Measurements from ENCODE around the gene AMFR. TPM values are rescaled to one million over a fixed set of nuclear protein-coding genes. Genes with fewer than 3 reads are reported as not detected.

AMFR gene
- total RNA-seq, 1 experiment from 2014 or later = 66.3 TPM

DNA sequence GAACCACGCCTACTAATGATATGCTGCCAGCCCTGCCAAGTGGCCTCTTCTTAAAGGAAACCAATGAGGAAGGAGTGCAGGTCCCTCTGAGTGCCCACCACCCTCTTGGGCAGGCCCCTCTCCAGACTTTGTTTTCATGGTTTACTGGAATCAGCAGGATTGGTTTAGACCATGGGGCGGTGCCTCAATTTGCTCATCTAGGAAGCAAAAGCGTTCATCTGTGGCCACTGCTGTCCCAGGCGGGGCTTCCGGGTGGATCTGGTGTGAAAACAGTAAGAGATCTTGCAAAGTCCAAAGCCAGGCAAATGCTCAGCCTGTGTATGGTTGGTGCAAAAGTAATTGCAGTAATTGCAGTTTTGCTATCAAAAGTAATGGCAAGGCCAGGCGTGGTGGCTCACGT, 71.3 kb downstream of the AMFR start:
- BruUV-seq (replicated peaks) = no TSS peak
- Histone ChIP-seq H3K27me3 (ENCODE audit: insufficient read depth, low read length) (no peaks in the 10 kb centered on the region), H3K9me2 (ENCODE audit: insufficient read depth) (no peaks in the 10 kb centered on the region), H3K4me1 (ENCODE audit: control insufficient read depth in 1 of 2, insufficient read depth in 2 of 2, low read length in 2 of 2) (peaks cover 13 to 16% of the 10 kb centered on the region in 2 experiments; a peak in 3 of 4 replicates), H4K20me1 (ENCODE audit: insufficient read depth) (no peaks in the 10 kb centered on the region), H3K79me2 (ENCODE audit: insufficient read depth, low read length) (no peaks in the 10 kb centered on the region), H3K9me3 (ENCODE audit: control insufficient read depth in 1 of 2, insufficient read depth in 1 of 2, low read depth in 1 of 2, low read length in 2 of 2) (no peaks in the 10 kb centered on the region), H3K27ac (ENCODE audit: low read depth, low read length) (no peak overlapping the region), H2AFZ (ENCODE audit: low read depth, low read length, poor library complexity, severe bottlenecking) (no peak overlapping the region), H3K9ac (ENCODE audit: low read length) (no peak overlapping the region), H3K4me3 (replicated peaks in 1 of 2; ENCODE audit: low read depth in 1 of 2, low read length in 2 of 2) (no peak overlapping the region), H3K4me2 (ENCODE audit: low read length) (no peak overlapping the region), H3K36me3 (ENCODE audit: control insufficient read depth in 1 of 2, insufficient read depth in 2 of 2, low read length in 2 of 2) (no peaks in the 10 kb centered on the region)
- DNase-seq (ENCODE audit: low read depth, low spot score) = no peak
- ChIA-PET RAD21 (ENCODE audit: low non-redundant PET in 1 of 2, low total read pairs in 2 of 2, uncharacterized antibody in 2 of 2, unreplicated experiment in 2 of 2) (no interaction called here), CTCF (no interaction called here), POLR2A (no interaction called here)
- intact Hi-C loops (cut with micrococcal nuclease) = no loop called here
- ATAC-seq = no peak
- no peak for TF ChIP-seq TCF7L2 (IDR thresholded peaks at IDR 0.05; ENCODE audit: borderline replicate concordance, extremely low read depth, insufficient read depth, insufficient read length)
- no peak for TF ChIP-seq POLR2AphosphoS5 (IDR thresholded peaks at IDR 0.05; ENCODE audit: low read depth, low read length)
- TF ChIP-seq ATF3 (IDR thresholded peaks at IDR 0.05) = no peak
- TF ChIP-seq YY1 (IDR thresholded peaks at IDR 0.05; ENCODE audit: extremely low read depth, insufficient replicate concordance, low read depth, low read length) = no peak
- TF ChIP-seq EGR1 (IDR thresholded peaks at IDR 0.05; ENCODE audit: low read depth) = no peak
- no peak for TF ChIP-seq EZH2phosphoT487 (IDR thresholded peaks at IDR 0.05; ENCODE audit: borderline replicate concordance)
- no peak for TF ChIP-seq MAX (IDR thresholded peaks at IDR 0.05)
- TF ChIP-seq SRF (IDR thresholded peaks at IDR 0.05; ENCODE audit: low read depth) = no peak
- TF ChIP-seq REST (IDR thresholded peaks at IDR 0.05; ENCODE audit: low read depth) = no peak
- no peak for TF ChIP-seq CBX3 (IDR thresholded peaks at IDR 0.05; ENCODE audit: low read depth)
- no peak for TF ChIP-seq SP1 (IDR thresholded peaks at IDR 0.05; ENCODE audit: low read depth)
- TF ChIP-seq SIN3A (IDR thresholded peaks at IDR 0.05; ENCODE audit: low read depth) = no peak
- no peak for TF ChIP-seq JUND (IDR thresholded peaks at IDR 0.05)
- TF ChIP-seq ZNF274 (IDR thresholded peaks at IDR 0.05; ENCODE audit: low read depth, low read length) = no peak

Measured in HCT116 (cell line).